Duodenal mucosa (tissue), 2 donors: ENCODE results near the gene AATK.

Experiments
- H3K27ac ChIP-seq: one replicate; pipeline ENCODE4 v1.7.0; 2013; ENCODE audit warnings: low read depth, low read length
- H3K27me3 ChIP-seq, 2 donors: one replicate each; pipeline ENCODE4 v1.7.0; 2013; ENCODE audit warnings: low read length in 2 of 2, control low read depth in 1 of 2; ENCODE audit not compliant: insufficient read depth in 2 of 2, control insufficient read depth in 1 of 2
- H3K36me3 ChIP-seq, 2 donors: one replicate each; pipeline ENCODE4 v1.7.0; 2013; ENCODE audit warnings: low read length in 2 of 2, control low read depth in 1 of 2; ENCODE audit not compliant: insufficient read depth in 2 of 2, control insufficient read depth in 1 of 2
- H3K4me1 ChIP-seq, 2 donors: one replicate each; pipeline ENCODE4 v1.7.0; 2013; ENCODE audit warnings: low read length in 2 of 2, control low read depth in 1 of 2; ENCODE audit not compliant: insufficient read depth in 2 of 2, control insufficient read depth in 1 of 2
- H3K4me3 ChIP-seq, 2 donors: one replicate each; pipeline ENCODE4 v1.7.0; 2013; ENCODE audit warnings: low read length in 2 of 2, low read depth in 1 of 2
- H3K9ac ChIP-seq, 2 donors: one replicate each; pipeline ENCODE4 v1.7.0; 2013; ENCODE audit warnings: low read length in 2 of 2, low read depth in 1 of 2
- H3K9me3 ChIP-seq, 2 donors: one replicate each; pipeline ENCODE4 v1.7.0; 2013; ENCODE audit warnings: low read length in 2 of 2, control low read depth in 1 of 2; ENCODE audit not compliant: control insufficient read depth in 1 of 2

The AATK gene

DNA sequence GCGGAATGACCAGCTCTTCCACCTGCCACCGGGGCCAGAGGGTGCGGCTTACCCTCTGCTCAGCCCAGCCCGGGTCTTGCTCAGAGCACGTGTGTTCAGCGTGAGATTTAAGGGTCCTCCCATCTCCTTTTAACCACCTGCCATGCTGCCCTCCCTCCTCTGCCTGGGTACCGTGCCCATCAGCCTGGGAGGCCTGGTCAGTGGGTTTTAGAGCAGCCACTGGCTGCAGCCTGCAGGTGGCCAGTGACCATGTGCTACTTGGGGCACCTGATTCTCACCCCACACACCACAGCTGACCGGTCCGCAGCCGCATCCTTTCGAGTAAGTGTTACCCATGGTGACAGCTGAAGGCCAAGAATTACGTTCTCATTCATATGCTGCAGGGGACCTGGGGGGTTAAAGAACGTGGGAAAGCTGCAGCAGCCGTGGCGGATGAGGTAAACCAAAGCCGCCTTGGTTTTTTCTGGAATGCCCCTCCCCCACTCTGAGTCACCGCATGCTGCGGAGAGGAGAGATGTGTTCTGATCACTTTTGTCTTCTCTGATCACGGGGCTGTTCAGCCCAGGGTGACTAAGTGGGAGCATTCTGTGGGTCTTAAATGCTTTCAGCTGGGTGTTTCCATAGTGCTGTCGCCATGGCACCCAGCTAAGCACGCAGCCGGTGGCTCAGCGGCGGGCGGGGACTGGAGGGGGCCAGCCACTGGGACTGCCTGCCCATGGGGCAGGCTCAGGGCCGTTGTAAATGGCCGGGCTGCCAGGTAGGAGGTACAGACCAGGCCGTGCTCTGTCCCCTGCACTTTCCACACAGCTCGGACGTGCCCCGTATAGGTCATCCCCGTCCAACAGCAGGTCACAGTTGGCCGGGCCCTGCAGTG is 71.3 kb downstream of the AATK start:
- H3K9ac ChIP-seq: peak overlapping the region; percentile 25 to 42
- H3K4me1 ChIP-seq: peaks cover 26 to 44% of the 10 kb centered on the region in 2 donors
- no peaks in the 10 kb centered on the region for H3K27me3 ChIP-seq
- no peaks in the 10 kb centered on the region for H3K9me3 ChIP-seq
- H3K36me3 ChIP-seq: no peaks in the 10 kb centered on the region
- H3K27ac ChIP-seq: peak overlapping the region; percentile 50
- H3K4me3 ChIP-seq: peak overlapping the region; percentile 43 to 45

GRCh38 chr17:81093619-81094508 is 72.2 kb downstream of the AATK start:
- H3K9ac ChIP-seq: no peak overlapping the region
- no peaks in the 10 kb centered on the region for H3K36me3 ChIP-seq
- no peaks in the 10 kb centered on the region for H3K9me3 ChIP-seq
- no peak overlapping the region for H3K27ac ChIP-seq
- H3K4me1 ChIP-seq: peaks cover 26 to 44% of the 10 kb centered on the region in 2 donors
- no peaks in the 10 kb centered on the region for H3K27me3 ChIP-seq
- H3K4me3 ChIP-seq: no peak overlapping the region

GRCh38 chr17:81092518-81093095 is 73.4 kb downstream of the AATK start:
- no peak overlapping the region for H3K9ac ChIP-seq
- H3K36me3 ChIP-seq: no peaks in the 10 kb centered on the region
- no peaks in the 10 kb centered on the region for H3K27me3 ChIP-seq
- H3K9me3 ChIP-seq: no peaks in the 10 kb centered on the region
- no peak overlapping the region for H3K4me3 ChIP-seq
- no peak overlapping the region for H3K27ac ChIP-seq
- H3K4me1 ChIP-seq: peaks cover 27 to 37% of the 10 kb centered on the region in 2 donors

DNA sequence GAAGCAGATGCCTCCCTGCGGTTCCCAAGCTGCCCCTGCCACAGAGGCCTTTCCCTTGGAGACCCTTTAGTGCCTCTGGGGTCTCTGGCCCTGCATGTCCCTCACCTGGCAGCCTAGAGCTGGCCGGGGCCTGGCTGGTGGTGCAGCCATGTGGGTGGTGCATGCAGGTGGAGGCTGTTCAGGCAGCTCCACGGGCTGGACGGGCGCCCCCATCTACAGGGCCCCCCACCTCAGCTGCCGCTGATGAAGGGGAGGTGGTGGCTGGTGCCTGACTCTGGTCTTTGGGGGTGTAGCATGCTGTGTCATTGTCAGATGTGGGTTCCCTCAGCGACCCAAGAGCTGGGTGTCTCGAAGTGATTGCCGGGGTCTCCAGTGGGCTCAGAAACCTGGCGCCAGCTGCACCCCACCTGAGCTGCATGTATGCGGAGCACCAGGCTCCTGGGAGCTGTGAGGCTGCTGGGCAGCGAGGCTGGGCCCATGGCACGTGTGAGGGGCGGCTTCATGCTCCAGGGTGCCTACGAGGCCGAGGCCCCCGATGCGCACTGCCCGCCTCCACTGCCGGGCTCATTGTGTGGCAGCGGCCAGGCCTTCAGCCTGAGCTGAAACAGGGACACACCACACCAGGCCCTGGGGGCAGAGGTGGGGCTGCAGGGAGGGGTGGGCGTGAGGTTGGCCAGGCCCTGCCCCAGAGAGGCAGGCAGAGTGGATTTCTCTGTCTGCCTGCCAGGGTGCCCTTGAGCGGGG is 74.1 kb downstream of the AATK start:
- H3K36me3 ChIP-seq: no peaks in the 10 kb centered on the region
- no peaks in the 10 kb centered on the region for H3K27me3 ChIP-seq
- H3K9ac ChIP-seq: no peak overlapping the region
- H3K9me3 ChIP-seq: no peaks in the 10 kb centered on the region
- no peak overlapping the region for H3K27ac ChIP-seq
- no peak overlapping the region for H3K4me3 ChIP-seq
- peaks cover 28 to 31% of the 10 kb centered on the region in 2 donors for H3K4me1 ChIP-seq

GRCh38 chr17:81091154-81091553 is 74.9 kb downstream of the AATK start:
- Histone ChIP-seq H3K27me3 (no peaks in the 10 kb centered on the region), H3K9me3 (no peaks in the 10 kb centered on the region), H3K4me1 (peaks cover 21 to 23% of the 10 kb centered on the region in 2 donors), H3K4me3 (no peak overlapping the region), H3K9ac (no peak overlapping the region), H3K36me3 (peaks cover 0 to 4% of the 10 kb centered on the region in 2 donors), H3K27ac (no peak overlapping the region)

- no peaks in the 10 kb centered on the region for H3K27me3 ChIP-seq
- H3K4me1 ChIP-seq: peaks cover 20 to 22% of the 10 kb centered on the region in 2 donors
- no peaks in the 10 kb centered on the region for H3K9me3 ChIP-seq
- H3K9ac ChIP-seq: no peak overlapping the region
- H3K4me3 ChIP-seq: no peak overlapping the region
- H3K27ac ChIP-seq: no peak overlapping the region
- H3K36me3 ChIP-seq: peaks cover 0 to 4% of the 10 kb centered on the region in 2 donors
Observed at GRCh38 chr17:81090361-81091136, 75.5 kb downstream of the AATK start.

DNA sequence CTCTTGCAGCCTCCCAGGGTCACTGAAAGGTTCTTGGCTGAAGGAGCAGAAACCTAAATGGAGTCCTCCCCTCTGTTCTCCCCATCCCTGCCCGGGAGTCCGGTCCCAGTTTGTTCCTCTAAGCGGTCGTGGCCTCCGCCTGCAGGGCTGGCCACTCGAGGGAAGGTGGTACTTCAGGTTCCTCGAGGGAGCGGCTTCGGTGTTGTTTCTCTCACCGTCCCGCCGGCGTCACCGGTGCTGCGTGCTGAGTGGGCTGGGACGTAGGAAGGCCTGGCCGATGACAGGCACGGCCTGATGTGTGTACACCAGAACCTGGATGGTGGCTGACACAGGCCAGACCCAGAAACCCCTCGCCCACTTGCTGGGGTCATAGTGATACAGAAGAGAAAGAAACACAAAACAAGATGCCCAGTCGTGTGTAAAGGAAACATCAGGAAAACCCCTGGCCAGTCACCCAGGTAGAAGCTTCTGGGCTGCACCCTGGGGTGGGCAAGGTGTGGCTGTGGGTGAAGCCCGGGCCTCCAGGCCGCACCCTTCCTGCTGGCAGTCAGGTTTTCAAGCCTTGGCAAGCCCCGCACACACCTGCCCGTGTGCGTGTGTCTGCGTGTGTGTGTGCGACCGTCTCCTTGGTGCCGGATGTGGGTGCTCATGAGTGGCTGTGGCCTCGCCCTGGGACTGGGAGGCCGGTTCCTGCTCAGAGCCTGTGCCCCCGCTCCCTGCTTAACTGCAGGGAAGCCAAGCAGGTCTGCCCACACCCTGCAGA is 79.1 kb downstream of the AATK start:
- no peak overlapping the region for H3K9ac ChIP-seq
- H3K4me3 ChIP-seq: no peak overlapping the region
- peaks cover 4 to 5% of the 10 kb centered on the region in 2 donors for H3K4me1 ChIP-seq
- H3K27ac ChIP-seq: no peak overlapping the region
- H3K27me3 ChIP-seq: no peaks in the 10 kb centered on the region
- H3K9me3 ChIP-seq: no peaks in the 10 kb centered on the region
- H3K36me3 ChIP-seq: peaks cover 0 to 4% of the 10 kb centered on the region in 2 donors

- Histone ChIP-seq H3K27ac (no peak overlapping the region), H3K36me3 (peaks cover 0 to 4% of the 10 kb centered on the region in 2 donors), H3K4me3 (no peak overlapping the region), H3K9me3 (no peaks in the 10 kb centered on the region), H3K9ac (no peak overlapping the region), H3K27me3 (no peaks in the 10 kb centered on the region), H3K4me1 (peaks cover 2 to 4% of the 10 kb centered on the region in 2 donors)
Observed at GRCh38 chr17:81085420-81085911, 80.6 kb downstream of the AATK start.
